GM12878 (cell line): ENCODE data around the gene LMF2.

Experiments
- JUND ChIP-seq: IDR thresholded peaks from 2 replicates; pipeline ENCODE4 v1.6.1; 2012; ENCODE audit warnings: low read depth, mild to moderate bottlenecking, low read length, improper control_type of control experiment, moderate library complexity
- POLR2A ChIP-seq: IDR thresholded peaks from 2 replicates; pipeline ENCODE4 v1.6.1; 2011; ENCODE audit warnings: low read depth, mild to moderate bottlenecking, low read length
- TAF1 ChIP-seq: IDR thresholded peaks from 2 replicates; pipeline ENCODE4 v1.6.1; 2011; ENCODE audit warnings: mild to moderate bottlenecking, low read depth, low read length, borderline replicate concordance
- TF ChIP-seq, protein P1 (sequence below), 3 experiments: IDR thresholded peaks in 2 of 3; conservative IDR thresholded peaks in 1 of 3; 2 replicates each; pipeline ENCODE4 v1.5.1; 2011; ENCODE audit warnings: low read depth in 3 of 3, low read length in 3 of 3, mild to moderate bottlenecking in 3 of 3, control low read depth in 2 of 3, moderate library complexity in 2 of 3, inconsistent platforms in 1 of 3, mixed read lengths in 1 of 3; ENCODE audit not compliant: control insufficient read depth in 2 of 3, insufficient read depth in 1 of 3; ENCODE audit errors: extremely low read depth in 1 of 3
- TF ChIP-seq, protein P2 (sequence below): fragments of 450-650 bp; IDR thresholded peaks from 2 replicates; pipeline ENCODE4 v1.6.1; 2017; ENCODE audit warnings: mild to moderate bottlenecking
- TF ChIP-seq, protein P3 (sequence below): fragments of 150-350 bp; IDR thresholded peaks from 2 replicates; pipeline ENCODE4 v1.6.1; 2016; ENCODE audit warnings: low read depth, low read length

DNA sequence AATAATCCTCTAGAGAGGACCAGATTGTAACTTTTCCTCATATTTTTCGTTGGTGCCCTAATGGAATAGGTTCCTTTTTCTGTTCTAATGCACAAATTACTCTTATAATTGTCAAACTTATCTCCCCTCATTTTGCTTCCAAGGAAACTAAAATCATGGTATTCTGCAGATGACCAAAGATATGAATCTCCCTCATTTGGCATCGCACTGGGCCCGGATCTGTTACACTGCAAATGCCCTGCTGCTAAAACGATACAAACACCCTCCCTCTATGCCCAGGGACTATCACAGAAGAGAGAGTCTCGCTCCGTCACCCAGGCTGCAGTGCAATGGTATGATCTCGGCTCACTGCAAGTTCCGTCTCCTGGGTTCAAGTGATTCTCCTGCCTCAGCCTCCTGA is 45.8 kb upstream of the LMF2 start:
- TF ChIP-seq, protein P1, sequence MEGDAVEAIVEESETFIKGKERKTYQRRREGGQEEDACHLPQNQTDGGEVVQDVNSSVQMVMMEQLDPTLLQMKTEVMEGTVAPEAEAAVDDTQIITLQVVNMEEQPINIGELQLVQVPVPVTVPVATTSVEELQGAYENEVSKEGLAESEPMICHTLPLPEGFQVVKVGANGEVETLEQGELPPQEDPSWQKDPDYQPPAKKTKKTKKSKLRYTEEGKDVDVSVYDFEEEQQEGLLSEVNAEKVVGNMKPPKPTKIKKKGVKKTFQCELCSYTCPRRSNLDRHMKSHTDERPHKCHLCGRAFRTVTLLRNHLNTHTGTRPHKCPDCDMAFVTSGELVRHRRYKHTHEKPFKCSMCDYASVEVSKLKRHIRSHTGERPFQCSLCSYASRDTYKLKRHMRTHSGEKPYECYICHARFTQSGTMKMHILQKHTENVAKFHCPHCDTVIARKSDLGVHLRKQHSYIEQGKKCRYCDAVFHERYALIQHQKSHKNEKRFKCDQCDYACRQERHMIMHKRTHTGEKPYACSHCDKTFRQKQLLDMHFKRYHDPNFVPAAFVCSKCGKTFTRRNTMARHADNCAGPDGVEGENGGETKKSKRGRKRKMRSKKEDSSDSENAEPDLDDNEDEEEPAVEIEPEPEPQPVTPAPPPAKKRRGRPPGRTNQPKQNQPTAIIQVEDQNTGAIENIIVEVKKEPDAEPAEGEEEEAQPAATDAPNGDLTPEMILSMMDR (IDR thresholded peaks at IDR 0.05 in 2 of 3, conservative IDR thresholded peaks at IDR 0.05 in 1 of 3; ENCODE audit: control insufficient read depth in 2 of 3, extremely low read depth in 1 of 3, insufficient read depth in 1 of 3, low read depth in 3 of 3, low read length in 3 of 3): no peak
- TF ChIP-seq TAF1 (no peak), POLR2A (no peak), JUND (no peak)
- TF ChIP-seq, protein P2, sequence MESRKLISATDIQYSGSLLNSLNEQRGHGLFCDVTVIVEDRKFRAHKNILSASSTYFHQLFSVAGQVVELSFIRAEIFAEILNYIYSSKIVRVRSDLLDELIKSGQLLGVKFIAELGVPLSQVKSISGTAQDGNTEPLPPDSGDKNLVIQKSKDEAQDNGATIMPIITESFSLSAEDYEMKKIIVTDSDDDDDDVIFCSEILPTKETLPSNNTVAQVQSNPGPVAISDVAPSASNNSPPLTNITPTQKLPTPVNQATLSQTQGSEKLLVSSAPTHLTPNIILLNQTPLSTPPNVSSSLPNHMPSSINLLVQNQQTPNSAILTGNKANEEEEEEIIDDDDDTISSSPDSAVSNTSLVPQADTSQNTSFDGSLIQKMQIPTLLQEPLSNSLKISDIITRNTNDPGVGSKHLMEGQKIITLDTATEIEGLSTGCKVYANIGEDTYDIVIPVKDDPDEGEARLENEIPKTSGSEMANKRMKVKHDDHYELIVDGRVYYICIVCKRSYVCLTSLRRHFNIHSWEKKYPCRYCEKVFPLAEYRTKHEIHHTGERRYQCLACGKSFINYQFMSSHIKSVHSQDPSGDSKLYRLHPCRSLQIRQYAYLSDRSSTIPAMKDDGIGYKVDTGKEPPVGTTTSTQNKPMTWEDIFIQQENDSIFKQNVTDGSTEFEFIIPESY: no peak
- TF ChIP-seq, protein P3, sequence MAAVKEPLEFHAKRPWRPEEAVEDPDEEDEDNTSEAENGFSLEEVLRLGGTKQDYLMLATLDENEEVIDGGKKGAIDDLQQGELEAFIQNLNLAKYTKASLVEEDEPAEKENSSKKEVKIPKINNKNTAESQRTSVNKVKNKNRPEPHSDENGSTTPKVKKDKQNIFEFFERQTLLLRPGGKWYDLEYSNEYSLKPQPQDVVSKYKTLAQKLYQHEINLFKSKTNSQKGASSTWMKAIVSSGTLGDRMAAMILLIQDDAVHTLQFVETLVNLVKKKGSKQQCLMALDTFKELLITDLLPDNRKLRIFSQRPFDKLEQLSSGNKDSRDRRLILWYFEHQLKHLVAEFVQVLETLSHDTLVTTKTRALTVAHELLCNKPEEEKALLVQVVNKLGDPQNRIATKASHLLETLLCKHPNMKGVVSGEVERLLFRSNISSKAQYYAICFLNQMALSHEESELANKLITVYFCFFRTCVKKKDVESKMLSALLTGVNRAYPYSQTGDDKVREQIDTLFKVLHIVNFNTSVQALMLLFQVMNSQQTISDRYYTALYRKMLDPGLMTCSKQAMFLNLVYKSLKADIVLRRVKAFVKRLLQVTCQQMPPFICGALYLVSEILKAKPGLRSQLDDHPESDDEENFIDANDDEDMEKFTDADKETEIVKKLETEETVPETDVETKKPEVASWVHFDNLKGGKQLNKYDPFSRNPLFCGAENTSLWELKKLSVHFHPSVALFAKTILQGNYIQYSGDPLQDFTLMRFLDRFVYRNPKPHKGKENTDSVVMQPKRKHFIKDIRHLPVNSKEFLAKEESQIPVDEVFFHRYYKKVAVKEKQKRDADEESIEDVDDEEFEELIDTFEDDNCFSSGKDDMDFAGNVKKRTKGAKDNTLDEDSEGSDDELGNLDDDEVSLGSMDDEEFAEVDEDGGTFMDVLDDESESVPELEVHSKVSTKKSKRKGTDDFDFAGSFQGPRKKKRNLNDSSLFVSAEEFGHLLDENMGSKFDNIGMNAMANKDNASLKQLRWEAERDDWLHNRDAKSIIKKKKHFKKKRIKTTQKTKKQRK: no peak
